HG03108 (cell line): ENCODE results near the gene IL17A.
"Not testable (repeated sequence)": the region's sequence is repeated elsewhere in the genome, so short reads cannot be mapped to it uniquely, and the experiment has no call there.

Source experiments
- ATAC-seq: cut with Tn5 transposase; IDR thresholded peaks from one replicate; pipeline ENCODE4 v1.9.1; 2021; ENCODE audit warnings: moderate library complexity; ENCODE audit not compliant: unreplicated experiment

IL17A gene

GRCh38 chr6:52162940-52163908 lies 23.0 kb upstream of the IL17A start:
- ATAC-seq = no peak

DNA sequence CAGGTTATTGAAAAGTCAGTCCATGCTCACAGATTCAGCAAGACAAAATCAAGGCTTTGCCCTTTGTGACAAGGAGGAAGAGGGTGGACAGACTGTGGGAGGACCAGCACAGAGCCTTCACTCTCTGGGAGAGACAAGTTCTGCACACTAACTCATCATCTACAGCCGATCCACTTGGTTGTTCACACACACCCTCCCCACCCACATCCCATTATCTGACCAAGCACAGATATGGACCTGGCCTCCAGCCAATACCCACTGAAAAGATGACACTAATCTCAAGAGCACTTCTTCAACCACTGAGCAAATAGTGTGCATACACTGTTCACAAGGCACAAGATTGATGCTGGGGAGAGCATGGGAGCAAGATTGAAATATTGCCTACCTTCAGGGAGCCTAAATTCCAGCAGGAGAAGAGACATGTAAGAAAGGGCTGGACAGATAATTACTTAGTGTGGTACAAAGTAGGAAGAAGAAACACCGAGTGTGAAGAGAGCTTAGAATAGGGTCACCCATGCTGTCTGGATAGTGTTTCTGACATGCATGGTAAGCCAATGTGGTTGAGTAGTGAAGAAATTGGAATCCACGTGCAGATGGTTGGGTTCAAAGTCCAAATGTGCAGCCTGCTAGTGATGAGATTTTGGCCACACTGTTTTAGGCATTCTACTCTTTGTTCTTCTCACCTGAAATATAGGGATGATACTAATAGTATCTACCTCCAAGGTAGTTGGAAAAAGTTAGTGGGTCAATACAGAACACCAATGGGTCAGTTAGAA lies 21.7 kb upstream of the IL17A start:
- no peak for ATAC-seq

- no peak for ATAC-seq
Observed at GRCh38 chr6:52167267-52167666, 18.9 kb upstream of the IL17A start.

DNA sequence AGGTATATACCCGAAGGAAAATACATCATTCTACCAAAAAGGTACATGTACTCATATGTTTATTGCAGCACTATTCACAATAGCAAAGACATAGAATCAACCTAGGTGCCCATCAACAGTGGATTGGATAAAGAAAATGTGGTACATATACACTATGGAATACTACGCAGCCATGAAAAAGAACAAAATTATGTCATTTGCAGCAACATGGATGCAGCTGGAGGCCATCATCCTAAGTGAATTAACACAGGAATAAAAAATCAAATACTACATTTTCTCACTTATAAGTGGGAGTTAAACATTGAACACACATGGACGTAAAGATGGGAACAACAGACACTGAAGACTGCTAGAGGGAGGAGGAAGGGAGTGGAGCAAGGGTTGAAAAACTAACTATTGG lies 17.8 kb upstream of the IL17A start:
- ATAC-seq = not testable (repeated sequence)

GRCh38 chr6:52174118-52174517 lies 12.1 kb upstream of the IL17A start:
- no peak for ATAC-seq

GRCh38 chr6:52176550-52176949 lies 9.6 kb upstream of the IL17A start:
- ATAC-seq = peak; percentile 55

DNA sequence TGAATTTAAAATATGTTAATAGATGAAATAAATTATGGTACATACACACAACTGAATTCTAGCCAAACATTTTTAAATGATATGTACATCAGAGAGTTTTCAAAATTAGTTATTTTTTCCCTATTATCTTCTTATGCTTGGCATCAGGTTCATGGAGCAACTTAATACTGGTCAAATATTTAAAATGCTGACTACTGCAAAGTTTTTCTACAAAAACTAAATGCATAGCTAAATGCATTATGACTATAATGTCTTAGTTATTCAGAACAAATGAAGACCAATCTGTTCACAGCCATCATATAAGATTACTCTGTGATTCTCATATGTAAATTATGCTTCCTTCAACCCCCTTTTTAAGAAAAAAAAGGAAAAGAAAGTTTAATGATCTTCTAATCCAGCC lies 8.2 kb upstream of the IL17A start:
- no peak for ATAC-seq

- ATAC-seq = peak; percentile 75
Observed at GRCh38 chr6:52180787-52181558, 5.2 kb upstream of the IL17A start.

DNA sequence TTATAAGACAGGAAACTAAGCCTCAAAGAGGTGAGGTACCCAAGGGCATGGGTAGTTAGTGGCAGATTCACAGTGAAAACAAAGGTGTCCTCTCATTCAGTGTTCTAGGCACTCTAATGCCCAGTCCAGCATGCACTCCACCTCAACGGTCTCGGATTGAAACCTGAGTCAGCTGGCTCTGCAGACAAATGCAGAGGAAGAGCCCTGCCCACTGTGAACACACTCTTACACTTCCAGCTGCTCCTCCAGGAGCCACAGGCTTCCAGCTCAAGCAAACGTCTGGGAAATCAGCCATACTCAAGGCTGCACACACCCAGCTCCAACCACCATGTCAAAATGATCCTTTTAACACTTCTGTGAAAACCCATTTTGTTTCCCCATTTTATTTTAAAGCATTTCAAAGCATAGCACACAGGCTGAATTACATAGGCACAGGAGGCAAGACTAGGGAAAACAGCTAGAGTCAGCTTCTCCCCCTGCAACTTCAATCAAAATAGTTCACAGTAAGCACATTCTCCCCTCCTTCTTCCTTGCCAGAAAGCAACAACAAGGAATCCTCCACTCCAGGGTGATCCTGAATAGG lies 3.0 kb upstream of the IL17A start:
- no peak for ATAC-seq

DNA sequence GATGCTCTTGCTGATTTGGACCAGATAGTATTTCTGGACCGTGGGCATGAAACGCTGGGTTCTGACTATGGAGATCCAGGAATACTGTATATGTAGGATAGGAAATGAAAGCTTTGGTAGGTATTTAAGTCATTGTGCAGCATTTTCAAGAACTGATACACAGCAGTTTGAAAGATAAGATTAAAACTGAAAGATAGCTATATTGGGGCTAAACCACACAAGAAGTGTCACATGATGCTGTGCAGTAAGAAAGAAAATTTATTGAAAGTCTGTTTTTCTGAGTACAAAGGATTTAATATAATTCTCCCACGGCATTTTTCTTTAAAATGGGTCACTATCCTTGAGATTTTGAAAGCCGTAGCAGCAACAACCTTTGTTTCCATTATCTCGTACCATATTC lies 305 bp downstream of the IL17A start:
- ATAC-seq = peak; percentile 89

- no peak for ATAC-seq
Observed at GRCh38 chr6:52187098-52187497, 923 bp downstream of the IL17A start.

GRCh38 chr6:52189974-52190373 lies 3.8 kb downstream of the IL17A start:
- ATAC-seq = no peak

DNA sequence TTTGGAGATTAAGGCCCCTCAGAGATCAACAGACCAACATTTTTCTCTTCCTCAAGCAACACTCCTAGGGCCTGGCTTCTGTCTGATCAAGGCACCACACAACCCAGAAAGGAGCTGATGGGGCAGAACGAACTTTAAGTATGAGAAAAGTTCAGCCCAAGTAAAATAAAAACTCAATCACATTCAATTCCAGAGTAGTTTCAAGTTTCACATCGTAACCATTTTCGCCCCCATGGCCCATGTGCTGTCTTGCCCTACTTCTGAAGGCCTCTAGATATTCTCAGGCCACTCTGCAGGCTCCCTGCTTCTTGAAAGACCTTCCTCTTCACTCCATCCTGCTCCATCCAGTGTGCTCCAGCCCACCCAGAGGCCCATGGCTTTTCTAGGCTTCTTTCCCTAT lies 4.2 kb downstream of the IL17A start:
- ATAC-seq = no peak

DNA sequence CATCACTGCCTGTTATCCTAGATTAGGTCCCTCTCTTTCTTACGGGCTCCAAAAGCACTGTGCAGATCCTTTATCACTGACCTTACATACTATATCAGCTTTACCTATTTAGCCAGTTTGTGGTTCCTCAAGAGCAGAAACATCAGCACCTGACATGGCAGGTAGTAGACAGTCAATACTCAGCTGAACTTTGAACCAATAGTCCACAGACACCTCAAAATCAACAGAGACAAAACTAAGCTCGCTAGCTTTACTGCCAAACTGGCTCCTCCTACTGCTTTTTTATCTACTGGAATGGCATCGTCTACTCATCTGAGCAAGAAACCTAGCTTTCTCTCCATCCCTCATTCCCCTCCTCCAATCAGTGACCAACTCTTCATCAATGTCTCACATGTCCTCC lies 5.6 kb downstream of the IL17A start:
- no peak for ATAC-seq

DNA sequence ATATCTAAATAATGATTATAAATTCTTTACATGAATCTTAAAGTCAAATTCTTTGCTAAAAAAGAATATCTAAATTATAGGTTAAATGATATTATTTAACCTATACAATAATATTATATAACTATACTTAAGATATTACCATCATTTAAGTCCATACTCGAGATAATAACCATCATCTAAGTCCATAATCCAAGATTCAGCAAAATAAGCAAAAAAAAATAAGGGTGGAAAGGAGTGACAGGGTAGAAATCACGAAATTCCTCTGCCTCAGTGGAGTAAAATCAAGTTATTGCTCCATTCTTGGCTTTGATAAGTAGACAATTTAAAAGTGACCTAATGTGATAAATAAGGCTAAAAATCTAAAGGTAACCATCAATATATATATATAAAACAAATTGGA lies 9.7 kb downstream of the IL17A start:
- no peak for ATAC-seq

DNA sequence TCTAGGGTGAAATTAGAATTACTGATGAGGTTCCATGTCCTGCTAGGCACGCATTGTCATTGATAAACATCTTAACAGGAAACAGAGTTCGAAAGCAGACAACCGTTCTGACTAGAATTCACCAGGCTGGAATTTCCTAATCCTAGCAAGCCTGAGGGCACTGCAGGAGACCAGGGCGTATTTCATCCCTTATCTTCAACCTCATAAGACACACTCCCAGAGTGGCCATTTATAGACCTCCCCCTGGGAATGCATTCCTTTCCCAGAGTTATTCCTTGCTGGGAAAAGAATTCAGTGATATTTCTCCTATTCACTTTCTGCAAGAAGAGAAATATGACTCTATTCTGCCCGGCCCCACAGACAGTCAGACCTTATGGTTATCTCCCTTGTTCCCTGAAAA lies 13.9 kb downstream of the IL17A start:
- ATAC-seq = not testable (repeated sequence)

GRCh38 chr6:52201046-52201445 lies 14.9 kb downstream of the IL17A start:
- ATAC-seq = no peak

- no peak for ATAC-seq
Observed at GRCh38 chr6:52201493-52201892, 15.3 kb downstream of the IL17A start.

GRCh38 chr6:52207066-52207465 lies 20.9 kb downstream of the IL17A start:
- no peak for ATAC-seq

DNA sequence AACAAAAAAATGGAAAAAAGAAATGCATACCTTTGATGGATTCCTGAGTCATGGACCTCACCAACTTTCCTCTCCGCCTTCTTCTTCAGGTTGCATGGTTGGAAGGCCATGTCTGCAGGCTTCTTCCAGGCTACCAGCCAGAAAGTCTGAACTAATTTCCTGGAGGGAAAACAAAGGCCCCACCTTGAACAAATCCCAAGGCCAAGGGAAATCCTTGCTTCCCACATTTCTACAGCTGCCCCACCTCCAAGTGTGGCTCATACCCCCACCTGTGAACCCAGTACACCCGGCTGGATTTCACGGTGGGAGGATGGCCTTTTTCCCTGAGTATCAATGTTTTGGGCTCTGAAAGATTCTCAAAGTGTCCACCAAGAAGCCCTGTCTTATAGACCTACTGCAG lies 22.4 kb downstream of the IL17A start:
- no peak for ATAC-seq

DNA sequence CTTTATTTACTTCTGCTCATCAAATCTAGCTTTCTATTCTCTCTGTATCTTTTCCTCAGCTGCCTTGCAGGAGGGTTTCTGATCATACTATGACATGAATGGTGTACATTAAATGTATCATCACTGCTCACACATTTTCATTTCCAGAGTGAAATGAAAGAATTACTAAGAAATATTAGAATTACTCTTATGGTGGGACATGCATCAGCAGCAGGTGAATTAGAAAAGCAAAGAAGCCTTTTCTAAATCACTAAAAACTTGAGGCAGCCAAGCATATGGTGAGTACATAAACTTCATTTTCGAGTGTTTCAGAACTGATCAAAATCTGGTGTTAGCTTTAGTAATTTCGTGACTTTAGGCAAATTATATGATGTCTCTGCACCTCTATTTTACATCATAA lies 23.6 kb downstream of the IL17A start:
- ATAC-seq = no peak
